Measurements from ENCODE around the gene CALN1.
"Not testable (repeated sequence)": the region's sequence is repeated elsewhere in the genome, so short reads cannot be mapped to it uniquely, and the experiment has no call there.

CALN1 gene

DNA sequence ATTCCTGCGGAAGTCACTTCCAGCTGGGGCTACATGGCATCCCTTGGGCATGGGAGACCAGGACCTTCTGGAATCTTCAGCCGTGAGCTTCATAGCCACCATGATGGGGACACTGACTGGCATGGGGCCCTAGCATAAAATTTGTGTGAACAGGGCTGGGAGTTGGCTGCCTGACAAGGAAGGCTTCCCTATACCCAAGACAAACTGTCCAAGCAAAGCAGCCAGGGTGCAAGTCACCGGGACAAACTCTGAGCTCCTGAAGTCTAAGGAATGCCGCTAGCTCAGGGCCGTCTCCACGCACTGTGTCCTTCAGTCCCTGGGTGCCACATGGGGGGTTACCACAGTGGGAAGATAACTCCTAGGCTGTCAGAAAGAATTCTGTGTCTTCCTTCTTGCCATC lies 627.4 kb downstream of the CALN1 start:
- no peak for DNase-seq (ENCODE audit: low read depth)

DNA sequence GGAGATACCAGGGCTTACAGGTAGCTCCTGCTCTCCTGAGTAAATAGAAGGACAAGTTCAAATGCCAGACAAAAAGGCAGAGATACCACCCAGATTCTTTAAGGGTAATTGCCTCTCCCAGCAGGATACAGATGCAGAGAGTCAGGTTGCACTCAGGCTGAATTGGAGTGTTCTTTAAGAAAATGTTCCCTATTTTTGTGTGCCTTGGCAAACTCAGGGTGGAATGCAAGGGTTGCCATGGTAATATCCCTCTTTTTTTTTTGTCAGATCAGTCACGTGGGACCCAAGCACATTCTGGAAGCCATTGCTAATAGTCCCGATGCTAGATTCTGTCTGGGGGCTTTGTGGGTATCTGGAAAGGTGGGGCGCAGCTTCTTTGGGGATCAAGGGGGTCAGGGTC lies 628.0 kb downstream of the CALN1 start:
- DNase-seq (ENCODE audit: low read depth): no peak

DNA sequence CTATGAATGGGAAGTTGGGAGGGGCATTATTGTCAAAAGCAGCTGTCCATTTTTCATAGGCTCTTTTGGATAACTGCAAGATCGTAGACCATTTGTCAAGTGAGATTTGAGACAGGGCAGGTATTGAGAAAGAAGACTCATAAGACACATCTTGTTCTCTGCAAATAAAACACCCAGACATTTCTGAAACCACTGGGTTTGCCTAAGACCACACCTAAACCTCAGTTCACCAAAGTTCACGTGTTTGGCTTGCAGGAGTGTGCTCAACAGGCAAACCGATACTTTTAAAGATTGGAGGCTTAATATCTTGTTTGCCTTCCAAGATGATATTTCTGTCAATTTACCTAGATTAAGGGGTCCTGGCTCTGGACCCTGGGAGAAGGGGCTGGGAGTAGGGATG lies 628.4 kb downstream of the CALN1 start:
- no peak for DNase-seq (ENCODE audit: low read depth)

DNA sequence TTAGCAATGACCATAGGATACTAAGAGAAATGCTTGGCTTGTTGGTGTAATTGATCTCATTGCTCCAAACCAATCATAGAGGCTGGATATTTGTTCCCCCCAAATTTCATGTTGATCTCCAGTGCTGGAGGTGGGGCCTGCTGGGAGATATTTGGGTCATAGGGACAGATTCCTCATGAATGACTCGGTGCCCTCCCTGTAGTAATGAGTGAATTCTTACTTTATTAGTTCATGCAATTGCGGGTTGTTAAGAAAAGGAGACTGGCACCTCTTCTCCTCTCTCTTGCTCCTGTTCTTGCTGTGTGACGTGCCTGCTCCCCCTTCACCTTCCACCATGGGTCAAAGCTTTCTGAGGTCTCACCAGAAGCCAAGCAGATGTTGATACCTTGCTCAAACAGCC lies 630.1 kb downstream of the CALN1 start:
- no peak for DNase-seq (ENCODE audit: low read depth)

DNA sequence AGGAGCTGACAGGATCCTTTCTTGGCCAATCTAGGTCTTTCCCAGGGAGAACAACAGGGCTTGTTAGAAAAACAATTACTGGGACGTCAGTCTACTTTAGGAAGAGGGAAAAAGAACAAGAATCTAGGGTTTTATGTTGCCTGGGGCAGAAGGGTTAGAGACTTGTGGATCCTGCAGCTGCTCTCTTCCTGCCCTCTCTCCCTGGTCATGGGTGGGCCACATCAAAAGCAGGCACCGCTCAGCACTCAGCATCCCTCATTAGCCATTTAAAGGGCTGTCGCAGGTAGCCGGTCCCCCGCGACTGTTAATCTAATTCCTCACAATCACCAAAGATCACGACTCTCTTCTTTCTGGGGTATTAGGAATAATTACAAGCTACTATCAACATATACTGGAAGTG lies 631.9 kb downstream of the CALN1 start:
- no peak for DNase-seq (ENCODE audit: low read depth)

DNA sequence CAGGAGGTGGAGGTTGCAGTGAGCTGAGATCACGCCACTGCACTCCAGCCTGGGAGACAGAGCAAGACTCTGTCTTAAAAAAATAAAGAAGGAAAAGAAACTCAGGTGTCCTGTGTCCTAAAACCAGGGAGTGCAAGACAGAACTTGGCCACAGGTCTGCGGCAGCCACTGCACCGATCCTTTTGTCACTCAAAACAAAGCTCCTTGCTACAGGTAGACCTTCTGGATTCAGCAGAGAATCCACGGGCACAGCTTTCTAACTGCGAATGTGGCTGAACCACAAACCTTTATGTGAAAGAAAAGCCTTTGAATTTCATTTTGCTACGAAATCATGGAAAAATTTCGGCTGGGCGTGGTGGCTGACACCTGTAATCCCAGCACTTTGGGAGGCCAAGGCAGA lies 634.9 kb downstream of the CALN1 start:
- no peak for DNase-seq (ENCODE audit: low read depth)

DNA sequence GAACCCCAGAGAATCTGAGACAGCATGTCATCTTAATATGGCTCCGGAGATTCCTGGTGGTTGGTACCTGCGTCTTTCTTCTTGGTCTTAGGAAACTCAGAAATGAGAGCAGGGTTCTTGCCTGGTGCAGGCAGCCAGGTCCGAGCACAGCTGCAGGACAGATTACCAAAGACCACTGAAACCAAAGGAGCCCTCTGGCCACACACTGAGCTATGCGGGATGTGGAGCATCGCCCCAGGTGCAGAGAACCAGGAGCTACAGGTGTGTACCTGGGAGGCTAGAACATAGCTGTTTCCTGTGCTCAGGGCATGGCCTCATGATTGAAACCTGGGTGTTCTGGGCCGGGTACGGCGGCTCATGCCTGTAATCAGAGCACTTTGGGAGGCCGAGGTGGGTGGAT lies 635.4 kb downstream of the CALN1 start:
- DNase-seq (ENCODE audit: low read depth): no peak

DNA sequence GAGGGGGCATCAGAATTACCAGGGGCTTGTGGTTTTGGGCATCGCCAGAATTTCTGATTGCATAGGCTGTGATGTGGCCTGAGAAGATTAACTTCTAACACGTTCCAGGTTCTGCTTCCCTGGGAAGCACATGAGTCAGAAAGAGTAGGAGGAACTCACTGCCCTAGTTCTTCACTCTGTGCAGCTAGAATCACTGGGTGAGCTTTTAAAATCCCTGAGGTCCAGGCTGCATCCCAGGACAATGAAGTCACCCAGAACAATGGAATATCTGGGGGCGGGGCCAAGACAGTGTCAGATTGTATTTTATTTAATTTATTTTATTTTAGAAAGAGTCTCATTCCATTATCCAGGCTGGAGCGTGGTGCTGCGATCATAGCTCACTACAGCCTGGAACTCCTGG lies 636.5 kb downstream of the CALN1 start:
- no peak for DNase-seq (ENCODE audit: low read depth)

DNA sequence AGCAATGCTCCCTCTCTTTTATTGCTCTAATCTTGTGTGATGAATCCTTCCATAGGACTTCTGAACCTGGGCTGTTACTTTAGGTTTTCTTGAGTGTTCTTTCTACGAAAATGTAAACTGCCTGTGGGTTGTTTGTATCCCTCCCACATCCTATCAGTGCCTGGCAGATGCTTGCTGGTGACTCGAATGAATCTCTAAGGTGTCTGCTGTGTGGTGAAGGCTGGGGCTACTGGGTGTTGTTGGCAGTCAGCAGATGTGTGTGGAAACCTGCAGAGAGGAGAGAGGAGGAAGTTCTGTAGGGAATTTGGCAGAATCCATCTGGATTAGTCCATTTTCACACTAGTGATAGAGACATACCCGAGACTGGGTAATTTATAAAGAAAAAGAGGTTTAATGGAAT lies 639.4 kb downstream of the CALN1 start:
- DNase-seq (ENCODE audit: low read depth): no peak

DNA sequence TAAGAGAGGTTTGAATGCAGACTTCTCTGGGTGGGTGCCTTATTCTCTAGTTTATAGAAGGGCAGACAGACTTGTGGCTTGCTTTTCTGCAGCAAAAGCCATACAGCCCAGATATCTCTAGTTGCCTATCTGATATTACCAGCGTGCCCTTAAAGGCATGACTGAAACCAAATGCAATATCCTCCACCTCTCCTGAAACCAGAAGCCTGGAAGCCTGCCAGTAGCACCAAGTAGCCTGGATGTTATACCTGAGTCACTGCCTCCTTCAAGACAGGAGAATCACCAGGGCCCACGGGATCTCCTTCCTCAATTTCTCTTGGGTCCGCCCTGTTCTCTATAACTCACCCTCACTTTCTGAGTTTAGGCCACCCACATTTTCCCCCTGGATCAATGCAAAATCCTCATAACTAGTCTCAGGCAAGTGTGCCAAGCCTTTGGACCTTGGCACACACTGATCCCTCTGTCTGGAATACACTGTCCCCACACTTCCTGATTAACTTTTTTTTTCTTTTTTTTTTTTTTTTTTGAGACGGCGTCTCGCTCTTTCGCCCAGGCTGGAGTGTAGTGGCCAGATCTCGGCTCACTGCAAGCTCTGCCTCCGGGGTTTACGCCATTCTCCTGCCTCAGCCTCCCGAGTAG lies 641.8 kb downstream of the CALN1 start:
- DNase-seq (ENCODE audit: low read depth): no peak

DNA sequence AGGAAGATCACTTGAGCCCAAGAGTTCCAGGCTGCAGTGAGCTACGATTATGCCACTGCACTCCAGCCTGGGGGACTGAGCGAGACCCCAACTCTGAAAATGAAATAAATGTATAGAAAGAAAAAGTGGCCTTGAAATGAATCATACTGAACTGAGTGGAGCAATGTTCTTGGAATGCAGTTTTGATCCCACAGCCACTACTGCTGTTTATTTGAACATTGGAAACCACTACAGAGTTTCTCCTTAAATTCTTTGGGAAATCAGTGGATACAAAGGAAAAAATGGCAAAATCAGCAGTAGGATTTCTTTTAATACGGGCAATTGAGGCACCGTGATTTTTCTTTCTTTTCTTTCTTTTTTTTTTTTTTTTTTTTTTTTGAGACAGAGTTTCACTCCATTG lies 642.8 kb downstream of the CALN1 start:
- DNase-seq (ENCODE audit: low read depth): no peak

DNA sequence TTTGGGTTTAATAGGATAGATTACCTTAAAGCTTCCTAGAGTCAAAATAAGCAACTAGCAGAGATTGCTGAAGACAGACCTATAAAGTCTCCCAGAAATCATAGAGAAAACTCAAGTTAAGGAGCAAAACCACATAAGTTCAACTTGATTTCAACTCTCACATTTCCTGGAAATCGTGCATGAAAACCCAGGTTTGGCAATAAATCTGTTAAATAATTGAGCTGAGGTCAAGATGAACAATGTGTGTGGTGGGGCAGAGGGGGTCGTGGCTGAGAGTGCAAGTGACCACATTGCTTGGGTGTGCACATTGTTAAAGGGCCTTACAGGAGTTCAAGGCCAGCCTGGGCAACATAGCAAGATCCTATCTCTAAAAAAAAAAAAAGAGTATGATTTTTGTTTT lies 643.7 kb downstream of the CALN1 start:
- DNase-seq (ENCODE audit: low read depth): no peak

DNA sequence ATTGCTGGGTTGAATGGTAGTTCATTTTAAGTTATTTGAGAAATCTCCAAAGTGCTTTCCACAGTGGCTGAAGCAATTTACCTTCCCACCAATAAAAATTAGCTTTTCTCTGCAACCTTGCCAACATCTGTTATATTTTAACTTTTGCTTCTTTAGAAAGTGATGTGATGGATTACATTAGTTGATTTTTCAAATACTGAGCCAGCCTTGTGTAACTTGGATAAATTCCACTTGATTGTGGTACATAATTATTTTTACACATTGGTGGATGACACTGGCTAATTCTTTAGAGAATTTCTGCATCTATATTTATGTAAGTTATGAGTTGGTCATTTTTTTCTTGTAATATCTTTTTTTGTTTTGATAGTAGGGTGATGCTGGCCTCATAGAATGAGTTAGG lies 646.1 kb downstream of the CALN1 start:
- no peak for DNase-seq (ENCODE audit: low read depth)

DNA sequence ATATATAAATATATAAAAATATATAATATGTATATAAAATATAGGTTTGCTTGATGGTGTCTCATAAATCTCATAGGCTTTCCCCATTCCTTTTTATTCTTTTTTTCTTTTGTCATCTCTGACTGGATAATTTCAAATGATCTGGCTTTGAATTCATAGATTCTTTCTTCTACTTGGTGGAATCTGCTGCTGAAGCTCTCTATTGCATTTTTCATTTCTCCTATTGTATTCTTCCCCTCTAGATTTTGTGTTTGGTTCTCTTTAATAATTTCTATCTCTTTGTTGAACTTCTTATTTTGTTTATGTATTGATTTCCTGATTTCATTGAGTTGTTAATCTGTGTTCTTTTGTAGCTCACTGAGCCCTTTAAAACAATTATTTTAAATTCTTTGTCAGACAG lies 650.8 kb downstream of the CALN1 start:
- no peak for DNase-seq (ENCODE audit: low read depth)

DNA sequence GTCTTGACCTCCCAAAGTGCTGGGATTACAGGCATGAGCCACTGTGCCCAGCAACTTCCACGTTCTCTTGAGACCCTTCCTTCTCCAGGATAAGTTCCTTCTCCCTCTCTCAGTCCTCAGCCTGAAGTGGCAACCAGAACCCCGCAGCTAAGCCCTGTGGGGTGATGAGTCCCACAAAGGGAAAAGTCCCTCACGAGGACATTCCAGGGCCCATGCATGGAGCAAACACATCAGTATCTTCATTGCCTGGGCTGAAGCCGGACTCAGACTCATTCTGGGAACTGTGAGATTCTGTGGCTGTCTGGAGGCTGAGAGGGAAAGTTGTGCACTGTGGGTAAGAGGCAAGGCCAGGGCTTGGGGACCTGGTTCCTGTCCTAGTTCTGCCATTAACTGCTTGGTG lies 657.3 kb downstream of the CALN1 start:
- DNase-seq (ENCODE audit: low read depth): no peak

DNA sequence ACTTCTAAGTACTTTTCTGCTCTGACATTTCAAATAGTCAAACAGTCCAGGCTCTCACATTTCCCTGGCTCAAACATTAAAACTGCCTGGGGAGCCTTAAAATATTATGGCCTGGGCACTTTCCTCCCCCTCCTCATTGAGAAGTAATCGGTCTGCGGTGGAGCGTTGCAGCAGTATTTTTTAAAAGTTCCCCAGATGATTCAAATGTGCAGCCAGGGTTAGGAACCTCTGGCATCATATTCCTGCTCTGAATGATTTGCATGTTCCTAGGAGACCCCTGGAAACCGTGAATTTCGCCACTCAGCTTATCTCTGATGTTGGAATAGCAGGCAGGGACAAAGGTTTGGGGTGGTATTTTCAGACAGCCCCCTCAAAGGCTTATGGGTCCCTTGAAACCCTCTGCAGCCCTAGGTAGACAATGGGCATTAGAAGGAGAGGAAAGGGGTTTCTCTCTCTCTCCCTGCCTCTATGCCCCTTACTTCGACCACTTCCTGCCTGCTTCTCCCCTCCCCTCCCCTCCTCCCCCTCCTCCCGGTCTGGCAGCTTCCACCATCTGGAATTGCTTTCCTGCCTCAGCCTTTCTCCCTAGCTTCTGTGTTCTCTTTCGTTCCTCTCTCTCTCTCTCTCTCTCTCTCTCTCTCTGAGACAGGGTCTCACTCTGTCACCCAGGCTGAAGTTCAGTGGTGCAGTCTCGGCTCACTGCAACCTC lies 658.0 kb downstream of the CALN1 start:
- no peak for DNase-seq (ENCODE audit: low read depth)

DNA sequence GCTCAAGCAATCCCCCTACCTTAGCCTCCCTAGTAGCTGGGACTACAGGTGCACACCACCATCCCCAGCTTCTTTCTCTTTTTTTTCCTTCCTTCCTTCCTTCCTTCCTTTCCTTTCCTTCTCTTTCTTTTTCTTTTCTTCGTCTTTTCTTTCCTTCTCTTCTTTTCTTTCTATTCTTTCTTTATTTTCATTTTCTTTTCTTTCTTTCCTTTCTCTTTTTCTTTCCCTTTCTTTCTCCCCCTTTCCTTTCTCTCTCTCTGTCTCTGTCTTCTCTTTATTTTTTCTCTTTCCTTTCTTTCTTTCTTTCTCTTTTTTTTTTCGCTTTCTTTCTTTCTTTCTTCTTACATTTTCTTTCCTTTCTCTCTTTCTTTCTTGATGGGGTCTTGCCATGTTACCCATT lies 658.9 kb downstream of the CALN1 start:
- no peak for DNase-seq (ENCODE audit: low read depth)

DNA sequence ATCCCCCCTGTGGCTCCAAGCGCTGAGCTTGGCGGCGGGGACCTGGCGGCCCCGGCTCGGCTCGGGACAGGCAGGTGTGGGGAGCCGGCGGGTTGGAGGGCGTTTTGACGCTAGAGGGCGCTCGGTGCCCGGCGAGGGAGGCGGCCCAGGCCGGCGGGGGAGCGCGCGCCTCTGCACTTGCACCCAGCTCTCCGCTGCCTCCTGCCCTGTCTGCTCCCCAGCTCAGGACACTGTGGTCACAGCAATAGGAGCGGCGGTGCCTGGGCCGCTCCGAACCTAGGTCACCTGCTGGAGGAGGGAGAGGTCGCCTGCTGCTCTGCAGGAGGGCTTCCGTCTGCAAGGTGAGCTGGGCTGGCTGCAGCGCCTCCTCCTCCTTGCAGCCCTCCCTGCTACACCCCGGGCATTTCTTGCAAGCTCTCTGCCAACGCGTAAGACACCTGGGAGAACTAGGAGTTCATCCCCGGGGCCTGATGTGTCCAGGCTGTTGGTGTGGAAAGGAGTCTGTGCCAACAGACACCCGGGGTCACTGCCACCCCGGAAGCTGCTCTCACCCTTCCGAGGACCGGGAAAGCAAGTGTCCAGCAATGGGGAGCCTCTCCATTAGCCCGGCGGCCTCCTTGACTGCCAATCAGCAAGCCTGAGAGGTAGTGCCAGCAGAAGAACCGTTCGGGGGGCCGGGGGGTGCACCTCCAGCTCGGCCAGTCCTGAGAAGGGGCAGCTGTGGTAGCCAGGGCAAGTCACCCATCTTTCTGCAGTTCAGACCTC lies 659.8 kb downstream of the CALN1 start:
- no peak for DNase-seq (ENCODE audit: low read depth)

DNA sequence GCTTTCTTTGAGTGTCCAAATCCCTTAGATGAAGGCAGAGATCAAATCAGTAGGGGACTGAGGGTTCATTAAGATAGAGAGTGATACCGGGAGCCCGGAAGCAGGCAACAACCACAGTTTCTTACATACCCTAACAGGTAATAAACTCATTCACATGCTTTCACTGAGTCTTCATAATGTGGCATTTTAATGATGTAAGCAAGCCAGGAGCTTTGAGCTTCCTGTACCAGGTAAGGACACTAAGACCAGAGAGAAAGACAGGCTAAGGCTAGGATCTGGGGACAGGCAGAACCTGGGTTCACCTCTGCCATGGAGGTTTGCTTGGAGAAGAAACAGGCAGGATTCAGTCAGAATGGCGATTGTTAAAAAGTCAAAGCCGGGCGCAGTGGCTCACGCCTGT lies 661.8 kb downstream of the CALN1 start:
- no peak for DNase-seq (ENCODE audit: low read depth)

DNA sequence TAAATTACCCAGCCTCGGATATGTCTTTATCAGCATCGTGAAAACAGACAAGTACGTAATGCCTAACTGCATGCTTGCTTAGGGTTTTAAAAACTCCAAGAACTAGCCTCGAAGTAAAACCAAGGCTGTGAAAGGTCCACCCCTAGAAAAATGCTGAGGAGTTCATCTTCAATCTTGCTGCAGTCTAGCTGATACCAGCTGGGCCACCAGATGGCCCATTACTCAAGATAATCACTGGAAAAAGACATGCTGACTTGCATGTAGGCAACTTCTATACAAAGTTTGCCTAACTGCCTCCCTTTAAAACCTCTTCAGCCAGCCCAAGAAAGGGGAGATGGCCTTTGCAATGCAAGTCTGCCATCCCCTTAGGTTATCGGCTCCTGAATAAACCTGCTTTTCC lies 666.1 kb downstream of the CALN1 start:
- no peak for DNase-seq (ENCODE audit: low read depth)

DNA sequence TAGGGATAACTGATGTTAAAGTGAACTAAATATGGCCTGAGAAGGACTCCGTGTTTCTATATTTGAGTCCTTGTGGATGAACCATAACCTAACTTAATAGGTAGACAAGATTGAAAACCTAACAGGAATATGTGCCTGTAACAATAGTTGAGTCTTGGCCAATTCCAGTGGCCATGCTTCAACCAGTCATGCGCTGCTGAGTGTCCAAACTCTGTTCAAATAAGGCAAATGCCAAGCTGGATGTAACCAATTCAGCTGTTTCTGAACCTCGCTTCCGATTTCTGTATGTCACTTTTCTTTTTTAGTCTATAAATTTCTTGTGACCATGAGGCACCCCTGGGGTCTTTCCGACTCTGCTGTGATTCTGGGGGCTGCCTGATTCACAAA lies 672.0 kb downstream of the CALN1 start:
- no peak for DNase-seq (ENCODE audit: low read depth)

DNA sequence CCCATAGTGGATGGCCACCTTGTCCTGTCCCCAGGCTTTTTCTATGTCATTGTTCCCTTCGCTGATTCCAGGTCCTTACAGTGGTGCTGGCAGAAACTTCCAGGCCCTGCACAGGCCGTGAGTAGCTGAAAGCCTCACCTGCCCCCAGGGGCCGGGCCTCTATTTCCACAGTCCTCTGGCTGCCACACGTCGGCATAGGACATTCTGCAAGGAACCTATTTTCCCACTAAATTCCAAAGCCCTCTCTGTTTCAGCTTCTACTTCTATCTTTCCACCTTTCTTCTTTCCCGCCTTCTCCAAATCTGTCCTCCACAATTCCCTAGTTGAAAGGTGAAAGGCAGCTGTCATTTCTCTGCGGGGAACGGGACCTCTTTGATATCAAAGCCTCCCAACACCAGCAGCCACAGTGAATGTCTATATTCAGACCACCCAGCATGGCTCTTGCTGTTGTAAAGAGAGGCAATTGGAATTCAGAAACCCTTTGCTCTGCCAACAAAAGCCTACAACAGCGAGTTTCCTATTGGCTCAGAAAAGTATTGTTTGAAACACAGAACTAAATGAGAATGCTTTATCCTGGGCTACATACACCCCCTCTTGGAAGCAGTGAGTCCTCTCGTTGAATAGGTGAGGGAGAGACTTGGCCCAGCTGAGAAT lies 672.5 kb downstream of the CALN1 start:
- no peak for DNase-seq (ENCODE audit: low read depth)

DNA sequence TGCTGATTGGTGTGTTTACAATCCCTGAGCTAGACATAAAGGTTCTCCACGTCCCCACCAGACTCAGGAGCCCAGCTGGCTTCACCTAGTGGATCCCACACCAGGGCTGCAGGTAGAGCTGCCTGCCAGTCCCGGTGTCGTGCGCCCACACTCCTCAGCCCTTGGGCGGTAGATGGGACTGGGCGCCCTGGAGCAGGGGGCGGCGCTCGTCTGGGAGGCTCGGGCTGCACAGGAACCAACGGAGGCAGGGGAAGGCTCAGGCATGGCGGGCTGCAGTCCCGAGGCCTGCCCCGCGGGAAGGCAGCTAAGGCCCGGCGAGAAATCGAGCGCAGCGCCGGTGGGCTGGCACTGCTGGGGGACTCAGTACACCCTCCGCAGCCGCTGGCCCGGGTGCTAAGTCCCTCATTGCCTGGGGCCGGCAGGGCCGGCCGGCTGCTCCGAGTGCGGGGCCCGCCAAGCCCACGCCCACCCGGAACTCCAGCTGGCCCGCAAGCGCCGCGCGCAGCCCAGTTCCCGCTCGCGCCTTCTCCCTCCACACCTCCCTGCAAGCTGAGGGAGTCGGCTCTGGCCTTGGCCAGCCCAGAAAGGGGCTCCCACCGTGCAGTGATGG lies 674.1 kb downstream of the CALN1 start:
- DNase-seq (ENCODE audit: low read depth): not testable (repeated sequence)
